Caki2 (cell line): ENCODE results near the gene UNC119B. TPM values are rescaled to one million over a fixed set of nuclear protein-coding genes. Genes with fewer than 3 reads are reported as not detected.

Source experiments
- DNase-seq: peaks from one replicate; pipeline ENCODE4 v3.0.0-alpha.2; 2015; ENCODE audit warnings: low read depth
- in situ Hi-C: cut with HindIII; loops from 2 replicates; pipeline ENCODE4 v1.10.0; 2016; ENCODE audit warnings: low sequenced_read_pairs, low pct_unique_long_range_greater_than_20kb, mixed read lengths
- total RNA-seq: library from RNA; depleted of rRNA; stranded (reverse); fragments of >200 nt; shearing (Covaris generic); gene quantifications from 2 replicates; pipeline ENCODE4 v1.2.3, GENCODE V29; 2014; ENCODE audit warnings: low replicate concordance; rRNA removed

UNC119B gene
- total RNA-seq, 1 experiment from 2014 or later = 41.8 TPM

DNA sequence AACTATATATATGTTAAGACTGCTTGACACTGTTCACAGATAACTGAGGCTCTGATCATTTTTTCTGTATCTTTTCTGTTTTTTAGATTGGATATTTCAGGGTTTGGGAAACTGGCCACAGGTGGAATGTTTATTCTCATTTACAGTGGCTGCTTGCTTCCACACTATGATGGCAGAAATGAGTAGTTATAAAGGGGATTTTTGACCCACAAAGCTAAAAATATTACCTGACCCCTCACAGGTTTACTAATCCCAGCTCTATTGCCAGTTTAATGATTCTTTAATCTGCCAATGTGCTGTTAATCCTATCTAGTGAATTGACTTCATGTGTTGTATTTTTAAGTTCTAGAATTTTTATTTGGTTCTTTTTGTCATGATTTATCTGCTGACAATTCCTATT, 45.0 kb downstream of the UNC119B start:
- DNase-seq = no peak
- in situ Hi-C loops = no loop called here

DNA sequence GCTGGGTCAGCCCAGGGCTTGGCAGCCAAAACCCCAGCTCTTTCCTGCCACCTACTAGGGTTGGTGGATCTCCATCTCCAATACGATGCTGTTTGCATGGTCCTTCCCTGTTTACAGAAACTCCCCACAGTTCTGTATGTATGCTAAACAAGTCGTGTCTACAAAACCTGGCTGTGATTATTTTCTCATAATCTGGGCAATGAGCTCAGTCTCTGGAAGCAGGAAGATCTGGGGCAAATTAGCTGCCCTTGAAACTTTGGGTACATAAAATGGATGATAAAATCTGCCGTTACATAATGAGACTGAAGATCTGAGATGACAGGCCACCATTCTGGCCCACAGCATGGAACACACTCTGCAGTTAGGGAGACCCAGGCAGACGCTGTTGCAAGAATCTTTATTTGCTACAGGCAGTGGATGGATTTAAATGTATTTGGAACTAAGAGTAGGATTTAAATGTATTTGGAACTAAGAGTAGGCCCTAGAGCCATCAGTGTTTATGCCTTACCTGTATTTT, 47.0 kb downstream of the UNC119B start:
- in situ Hi-C loops = no loop called here
- DNase-seq = no peak

DNA sequence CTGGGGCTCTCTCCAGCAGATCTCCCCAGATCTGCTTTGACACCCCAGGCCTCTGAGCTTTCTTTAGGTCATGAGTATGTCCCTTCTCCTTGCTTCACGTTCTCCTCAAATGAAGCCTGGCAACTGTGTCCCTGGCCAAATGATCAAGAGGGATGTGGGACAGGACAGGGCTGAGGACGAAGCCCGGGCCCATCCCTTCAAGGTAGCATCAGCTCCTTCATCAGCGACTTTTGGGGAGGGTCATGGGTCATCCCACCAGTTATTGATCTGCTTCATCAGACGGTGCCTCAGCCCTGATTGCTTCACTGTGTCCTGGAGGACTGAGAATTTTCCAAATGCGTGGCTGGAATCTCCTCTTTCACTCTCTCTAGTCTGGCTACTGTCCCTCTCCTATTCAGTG, 47.7 kb downstream of the UNC119B start:
- in situ Hi-C loops = no loop called here
- DNase-seq = no peak

DNA sequence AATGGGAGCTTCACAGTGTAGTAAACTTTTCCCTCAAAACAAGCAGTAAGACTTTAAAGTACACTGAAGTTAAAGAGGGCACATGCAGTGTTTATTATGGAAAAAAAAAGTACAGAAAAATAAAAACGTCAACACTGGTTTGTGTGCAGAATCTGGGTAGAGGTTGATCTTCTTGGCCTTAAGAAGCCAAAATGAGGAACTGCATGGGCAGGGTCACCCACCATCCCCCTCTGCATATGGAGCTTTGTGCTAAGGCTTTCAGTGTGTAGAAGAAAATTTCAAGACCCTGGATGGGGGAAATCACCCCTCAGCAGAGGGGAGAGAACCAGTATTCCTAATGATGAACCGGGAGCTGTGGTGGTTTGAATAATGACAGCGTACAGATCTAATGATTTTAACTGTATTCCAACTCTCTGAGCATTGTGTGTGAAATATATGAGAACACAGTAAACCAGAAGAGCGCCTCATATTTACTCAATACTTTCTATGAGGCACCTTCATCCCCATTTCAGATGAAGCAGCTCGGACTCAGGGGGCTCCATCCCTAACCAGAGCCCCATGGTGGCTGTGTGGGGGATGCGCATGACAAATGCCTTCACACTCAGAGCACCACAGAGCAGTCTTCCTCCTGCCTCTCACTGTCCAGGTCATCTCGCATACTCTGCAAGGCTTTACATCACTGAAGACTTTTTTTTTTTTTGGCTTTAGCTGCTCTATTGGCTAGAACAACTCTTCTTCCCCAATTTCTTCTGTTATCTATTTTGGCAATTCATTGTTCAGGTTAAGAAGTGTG, 48.7 kb downstream of the UNC119B start:
- in situ Hi-C loops = no loop called here
- no peak for DNase-seq

DNA sequence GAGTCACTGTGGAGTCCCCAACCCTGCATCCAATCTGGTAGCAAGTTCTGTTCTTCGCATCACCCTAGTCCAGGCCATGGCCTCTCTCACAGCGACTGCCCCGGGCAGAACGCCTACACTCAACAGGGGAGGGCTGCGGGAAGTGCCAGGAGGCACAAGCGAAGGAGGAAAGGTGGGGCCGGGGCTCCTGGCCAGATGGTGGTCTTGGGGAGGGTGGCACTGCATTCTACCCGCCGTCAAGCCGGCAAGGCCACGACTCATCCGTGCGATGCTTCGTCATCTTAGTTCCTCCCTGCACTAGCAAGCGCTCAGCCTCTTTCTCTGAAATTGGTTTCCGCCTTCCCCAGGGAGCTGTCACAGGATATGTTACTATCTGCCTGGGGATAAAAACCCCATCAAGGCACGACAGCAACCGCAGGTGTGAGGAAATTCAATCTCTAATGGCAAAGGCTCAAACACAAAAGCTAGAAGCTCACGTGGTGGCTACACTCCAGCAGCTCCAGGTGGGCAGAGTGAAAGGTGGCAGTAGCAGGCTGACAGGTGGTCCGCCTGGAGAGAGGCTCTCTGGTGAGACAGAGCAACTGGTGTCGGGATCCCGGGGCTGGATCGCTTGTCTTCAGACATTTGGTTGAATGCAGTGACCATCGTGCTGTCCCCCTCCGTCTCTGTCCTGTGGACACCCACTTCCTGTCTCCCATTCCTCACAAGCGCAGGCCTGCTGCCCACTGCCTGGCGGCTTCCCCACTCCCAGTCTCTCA, 49.5 kb downstream of the UNC119B start:
- in situ Hi-C loops = no loop called here
- no peak for DNase-seq

DNA sequence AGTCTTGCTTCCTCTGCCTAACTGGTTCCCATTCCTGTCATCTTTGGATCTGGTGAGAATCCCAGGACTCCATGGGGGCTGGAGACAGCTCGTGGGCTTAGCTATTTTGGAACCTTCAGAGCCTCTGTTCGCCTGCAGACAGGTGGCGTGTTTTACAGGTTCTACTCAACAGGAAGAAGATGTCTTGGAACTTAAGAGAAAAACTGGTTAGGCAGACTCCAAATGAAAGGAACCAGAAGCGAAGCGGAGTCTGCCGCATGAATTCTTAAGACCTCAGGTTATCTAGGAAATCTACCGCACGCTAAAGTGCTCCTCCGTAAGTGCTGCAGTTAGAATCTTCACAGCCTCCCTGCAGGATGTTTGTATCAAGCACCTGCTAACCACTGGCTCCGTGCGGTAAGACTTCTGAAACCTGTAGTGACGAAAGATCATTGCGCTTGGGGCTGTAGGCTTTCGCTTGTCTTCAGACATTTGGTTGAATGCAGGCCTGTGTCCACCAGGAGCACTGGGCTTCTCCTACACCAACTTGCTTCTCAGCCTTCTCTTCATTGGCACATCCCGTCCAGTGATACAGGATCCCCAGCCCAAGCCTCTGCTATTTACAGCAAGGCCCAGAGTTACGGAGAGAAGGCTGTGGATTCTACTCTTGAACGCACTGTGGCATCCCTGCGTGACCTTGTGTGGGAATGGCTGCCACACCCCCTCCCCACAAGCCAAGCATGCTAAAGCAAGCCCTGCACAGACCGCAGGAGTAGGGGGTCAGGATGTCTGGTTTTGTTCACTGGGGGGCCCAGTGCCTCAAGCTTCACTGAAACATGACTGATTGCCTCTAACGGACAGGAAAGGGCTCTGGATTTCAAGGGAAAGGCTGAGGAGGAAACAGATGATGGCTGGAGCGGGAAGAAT, 50.3 kb downstream of the UNC119B start:
- in situ Hi-C loops = no loop called here

DNA sequence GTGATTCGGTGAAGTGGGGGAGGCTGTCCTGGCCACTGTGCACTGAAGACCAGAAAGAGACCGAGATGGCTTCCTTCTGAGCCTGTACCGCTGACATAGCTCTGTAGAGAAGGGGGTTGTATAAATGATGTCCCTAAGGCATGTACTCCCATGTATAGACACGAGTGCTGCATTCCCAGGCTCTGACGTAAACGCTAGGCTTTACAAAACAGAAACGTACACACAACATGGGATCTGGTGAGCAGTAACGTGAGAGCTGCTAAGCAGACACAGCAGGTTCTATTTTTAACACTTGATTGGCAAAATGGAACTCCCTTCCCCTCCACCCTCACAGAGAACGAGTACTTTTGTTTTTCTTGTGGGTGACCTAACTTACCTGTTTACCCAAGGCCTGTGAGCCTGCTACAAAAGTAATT, 51.3 kb downstream of the UNC119B start:
- in situ Hi-C loops = no loop called here
- no peak for DNase-seq

More for the DNA sequence above, 50.3 kb downstream of the UNC119B start:
- DNase-seq = no peak

DNA sequence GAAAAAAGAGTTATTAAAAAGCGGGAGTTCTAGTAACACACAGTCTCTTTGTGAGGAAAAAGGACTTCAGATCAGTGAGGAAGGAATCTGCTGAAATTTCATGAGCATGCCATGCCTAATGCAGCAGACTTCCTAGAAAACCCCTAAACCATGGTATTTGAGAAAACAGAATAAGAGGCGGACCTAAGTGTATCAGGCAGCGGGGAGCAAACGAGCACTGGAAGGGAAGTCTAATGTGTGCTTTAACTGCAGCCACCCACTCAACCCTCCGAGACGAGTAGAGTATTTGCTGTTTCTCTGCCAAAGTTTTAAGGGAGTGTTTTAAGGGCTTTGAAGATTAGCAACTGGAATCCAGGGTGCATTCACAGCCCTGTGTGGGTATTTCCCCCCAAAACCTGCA, 51.8 kb downstream of the UNC119B start:
- in situ Hi-C loops = no loop called here
- DNase-seq = no peak

DNA sequence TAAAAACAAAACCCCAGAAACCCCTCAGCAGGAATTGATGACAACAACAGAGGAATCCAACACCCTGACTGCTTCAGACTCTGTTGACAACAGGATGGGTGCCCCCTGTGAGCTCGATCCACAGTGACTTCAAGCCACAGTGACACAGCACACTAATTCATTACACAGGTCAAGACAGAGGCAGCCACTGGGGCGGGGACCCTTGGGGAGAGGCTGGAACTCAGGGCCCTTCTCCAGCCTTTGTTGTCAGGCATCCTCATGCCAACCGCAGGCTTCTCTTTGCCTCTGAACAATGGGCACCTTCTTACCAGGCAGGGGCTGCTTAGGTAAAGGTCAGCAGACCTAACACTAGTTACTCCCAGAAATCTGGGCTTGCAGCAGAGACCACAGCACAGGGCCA, 53.0 kb downstream of the UNC119B start:
- DNase-seq = no peak
- in situ Hi-C loops = no loop called here

DNA sequence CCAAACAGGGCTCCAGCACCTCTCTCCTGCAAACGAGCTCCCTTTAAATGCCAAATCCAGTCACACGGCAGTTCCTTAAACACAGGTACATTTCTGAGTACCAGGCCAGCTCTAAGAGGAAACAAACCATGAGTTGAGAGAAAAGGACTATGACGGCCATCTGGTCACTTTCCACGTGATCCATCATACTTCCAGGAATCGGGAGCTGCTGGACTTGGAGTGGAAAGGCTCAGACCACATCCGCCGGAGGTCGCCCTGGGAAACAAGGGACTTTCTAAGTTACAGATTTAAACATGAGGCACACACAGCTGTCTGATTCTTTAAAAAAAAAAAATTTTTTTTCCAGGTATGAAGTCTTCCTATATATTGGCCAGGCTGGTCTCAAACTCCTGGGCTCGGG, 54.6 kb downstream of the UNC119B start:
- in situ Hi-C loops = no loop called here
- no peak for DNase-seq

DNA sequence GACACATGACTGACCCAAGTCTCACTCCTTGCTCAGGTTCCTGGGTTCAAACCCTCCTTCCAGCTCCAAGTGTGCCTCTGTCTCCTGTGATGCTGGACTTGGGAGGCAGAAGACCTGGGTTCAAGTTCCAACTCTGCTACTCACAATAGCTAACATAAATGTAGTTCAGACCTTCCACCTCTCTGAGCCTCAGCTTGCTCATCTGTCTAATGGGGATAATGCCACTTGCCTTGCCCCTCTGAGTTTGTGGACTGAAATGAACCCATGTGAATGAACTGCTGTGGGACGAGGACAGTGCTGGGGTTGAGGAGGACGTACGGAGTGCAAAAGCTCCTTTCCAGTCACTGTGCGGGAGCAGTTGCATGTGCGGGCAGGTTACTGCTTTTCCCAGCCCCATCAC, 56.3 kb downstream of the UNC119B start:
- in situ Hi-C loops = no loop called here
- no peak for DNase-seq

DNA sequence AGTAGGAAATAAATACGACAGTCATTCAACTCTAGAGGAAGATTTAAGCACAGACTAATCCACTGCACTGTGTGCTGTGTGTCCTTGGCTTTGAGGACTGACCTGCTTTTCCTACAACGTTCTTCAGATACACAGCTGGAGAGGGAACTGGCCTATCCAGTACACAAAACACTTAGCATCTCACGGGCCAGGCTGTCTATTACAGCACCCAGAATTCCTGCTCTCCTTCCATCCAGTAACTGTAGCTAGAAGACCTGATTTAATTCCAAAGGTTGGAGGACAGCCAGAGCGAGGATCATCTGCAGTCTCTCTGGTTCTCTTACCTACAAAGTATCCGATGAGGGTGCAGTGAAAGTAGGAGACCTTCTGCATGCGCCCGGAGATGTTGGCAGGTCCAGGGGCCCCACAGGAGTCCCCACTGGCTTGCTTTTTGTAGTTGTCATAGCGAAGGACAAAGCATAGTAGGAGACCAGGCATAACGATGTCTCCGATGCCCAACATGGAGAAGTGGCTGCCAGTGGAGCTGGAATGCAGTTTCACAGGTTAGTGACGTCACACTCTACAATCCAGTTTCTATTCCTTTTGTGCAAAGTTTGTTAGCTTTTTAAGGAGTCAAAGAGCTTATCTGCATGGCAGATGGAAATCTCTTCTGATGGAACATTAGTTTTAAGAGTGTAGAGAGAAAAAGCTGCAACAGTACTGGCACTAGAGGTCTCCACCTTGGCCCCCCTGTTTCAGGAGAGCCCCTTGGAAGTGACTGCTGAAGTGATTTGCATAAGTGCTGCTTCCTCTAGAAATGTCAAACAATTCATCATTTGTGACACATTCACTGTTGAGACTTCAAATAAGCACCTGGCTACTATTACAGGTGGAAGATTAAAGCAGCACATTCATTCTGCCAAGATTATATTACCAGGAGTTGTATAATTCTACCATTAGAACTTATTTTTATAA, 57.1 kb downstream of the UNC119B start:
- in situ Hi-C loops = no loop called here
- DNase-seq = no peak

DNA sequence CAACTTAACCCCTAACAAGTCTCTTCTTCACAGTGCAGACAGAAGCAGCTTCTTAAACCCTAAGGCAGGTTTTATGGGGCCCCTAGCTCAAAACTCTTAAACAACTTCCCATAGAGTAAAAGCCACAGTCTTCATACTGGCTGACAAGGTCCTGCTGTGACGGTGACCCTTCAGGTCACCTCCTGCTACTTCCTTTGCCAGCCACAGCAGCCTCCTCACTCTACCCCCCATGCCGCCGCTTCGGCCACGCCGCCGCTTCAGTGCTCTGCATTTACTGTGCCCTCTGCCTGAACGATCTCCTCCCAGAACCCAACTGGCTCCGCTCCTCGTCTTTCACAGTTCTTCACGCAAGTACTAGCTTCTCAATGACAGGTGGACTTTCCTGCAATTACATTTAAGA, 60.8 kb downstream of the UNC119B start:
- DNase-seq = no peak
- in situ Hi-C loops = no loop called here

Other genes with a start within 250 kb of the UNC119B start
- gene SRSF9, start 240.7 kb upstream of the UNC119B start, total RNA-seq = 336 and 419 TPM in 2 replicates
- 551 and 600 TPM in 2 replicates for gene DYNLL1, start 214.3 kb upstream of the UNC119B start, total RNA-seq
- 19.3 and 35.9 TPM in 2 replicates for gene COQ5, start 181.3 kb upstream of the UNC119B start, total RNA-seq
- gene RNF10, start 176.1 kb upstream of the UNC119B start, total RNA-seq = 59.8 and 79.9 TPM in 2 replicates
- gene POP5, start 129.1 kb upstream of the UNC119B start, total RNA-seq = 68.5 and 78.9 TPM in 2 replicates
- not detected in 2 replicates for gene CABP1, start 69.8 kb upstream of the UNC119B start, total RNA-seq
- gene MLEC, start 23.3 kb upstream of the UNC119B start, total RNA-seq = 73.7 and 80.6 TPM in 2 replicates
- gene ACADS, start 15.4 kb downstream of the UNC119B start, total RNA-seq = 44.1 and 55.0 TPM in 2 replicates
- 7.4 and 13.2 TPM in 2 replicates for gene SPPL3, start 193.9 kb downstream of the UNC119B start, total RNA-seq